ENCODE results near the gene HK2. TPM values are rescaled to one million over a fixed set of nuclear protein-coding genes. Genes with fewer than 3 reads are reported as not detected.

The HK2 gene
- total RNA-seq, 6 experiments from 2014 or later = 0.48 to 23.0 (median 0.87) TPM

GRCh38 chr2:74816540-74817303 lies 17.2 kb upstream of the HK2 start:
- WGBS (ENCODE audit: insufficient coverage, low coverage, low lambda C conversion rate, missing lambda C conversion rate) = 18% methylated on average over 6 of the region's 7 CpGs
- Histone ChIP-seq H3K4me3 (no peak overlapping the region), H3K9me3 (no peaks in the 10 kb centered on the region), H3K4me1 (no peaks in the 10 kb centered on the region), H3K36me3 (no peaks in the 10 kb centered on the region), H3K27me3 (no peaks in the 10 kb centered on the region), H3K27ac (peak overlapping the region in 2 of 3 donors; percentile 18 to 55)
- ATAC-seq = peak; percentile 22 to 46 (median 25)
- DNase-seq = no peak
- intact Hi-C loops (cut with DNase I) = no loop called here
- TF ChIP-seq CTCF (IDR thresholded peaks at IDR 0.05) = no peak
- TF ChIP-seq POLR2A (IDR thresholded peaks at IDR 0.05) = no peak

- DNase-seq (no peak), ATAC-seq (peak in 3 of 4 donors; percentile 35 to 47 (median 44))
- no peak for TF ChIP-seq CTCF (IDR thresholded peaks at IDR 0.05)
- TF ChIP-seq POLR2A (IDR thresholded peaks at IDR 0.05) = no peak
- H3K27ac ChIP-seq = no peak overlapping the region
- H3K36me3 ChIP-seq = no peaks in the 10 kb centered on the region
- H3K4me3 ChIP-seq = no peak overlapping the region
- no peaks in the 10 kb centered on the region for H3K9me3 ChIP-seq
- WGBS (ENCODE audit: insufficient coverage, low coverage, low lambda C conversion rate, missing lambda C conversion rate) = 67% methylated on average over 1 of the region's 1 CpG
- no peaks in the 10 kb centered on the region for H3K27me3 ChIP-seq
- intact Hi-C loops (cut with DNase I) = no loop called here
- no peaks in the 10 kb centered on the region for H3K4me1 ChIP-seq
Observed at GRCh38 chr2:74817304-74817675, 16.6 kb upstream of the HK2 start.

- no peaks in the 10 kb centered on the region for H3K9me3 ChIP-seq
- H3K27ac ChIP-seq = no peak overlapping the region
- no peak overlapping the region for H3K4me3 ChIP-seq
- intact Hi-C loops (cut with DNase I) = no loop called here
- TF ChIP-seq CTCF (IDR thresholded peaks at IDR 0.05) (no peak), POLR2A (IDR thresholded peaks at IDR 0.05) (no peak)
- H3K36me3 ChIP-seq = no peaks in the 10 kb centered on the region
- ATAC-seq = no peak
- DNase-seq = no peak
- no peaks in the 10 kb centered on the region for H3K27me3 ChIP-seq
- no peaks in the 10 kb centered on the region for H3K4me1 ChIP-seq
Observed at GRCh38 chr2:74819702-74820101, 14.2 kb upstream of the HK2 start.

DNA sequence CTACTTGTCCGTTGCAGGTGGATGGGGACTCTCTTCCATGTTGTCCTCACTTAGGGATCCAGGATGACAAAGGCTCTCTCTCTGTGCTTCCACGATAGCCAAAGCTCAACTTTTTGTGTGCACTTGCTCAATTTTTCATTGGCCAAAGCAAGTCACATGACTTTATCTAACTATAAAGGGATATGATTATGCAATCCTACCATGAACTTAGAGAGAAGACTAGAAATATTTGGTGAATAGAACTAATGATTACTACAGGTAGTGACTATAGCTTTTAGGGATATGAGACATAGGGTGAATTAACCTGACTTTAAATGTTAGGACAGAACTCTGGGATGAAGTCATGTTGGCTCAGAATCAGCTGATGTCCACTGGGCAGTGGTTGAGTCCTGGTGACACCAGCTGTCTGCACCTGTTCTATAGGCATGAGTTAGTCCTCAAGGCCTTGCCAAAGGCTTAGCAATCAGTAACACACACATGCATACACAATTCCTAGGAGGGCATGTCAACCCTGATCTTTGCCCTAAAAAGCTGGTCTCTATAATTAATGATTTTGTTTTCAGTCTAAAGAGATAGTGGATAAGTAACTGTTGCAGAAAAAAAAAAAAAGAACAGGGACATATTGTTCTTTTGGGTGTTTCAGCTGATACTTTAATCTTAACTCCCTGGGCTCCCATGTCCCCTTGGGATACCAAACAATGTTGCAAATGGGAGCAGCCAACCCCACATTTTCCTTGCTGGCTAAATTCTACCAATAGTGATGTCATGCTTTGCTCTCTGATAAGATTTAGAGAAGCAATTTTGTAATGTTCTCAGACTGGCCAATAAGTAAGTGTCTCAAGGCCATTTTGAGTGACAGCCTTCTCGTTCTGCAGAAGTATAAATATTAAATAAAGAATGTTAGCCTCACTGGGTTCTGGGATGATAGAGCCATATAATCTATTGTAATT lies 12.5 kb upstream of the HK2 start:
- TF ChIP-seq CTCF (IDR thresholded peaks at IDR 0.05) = no peak
- TF ChIP-seq POLR2A (IDR thresholded peaks at IDR 0.05) = no peak
- Histone ChIP-seq H3K36me3 (no peaks in the 10 kb centered on the region), H3K27me3 (no peaks in the 10 kb centered on the region), H3K4me3 (no peak overlapping the region), H3K27ac (no peak overlapping the region), H3K9me3 (no peaks in the 10 kb centered on the region), H3K4me1 (no peaks in the 10 kb centered on the region)
- DNase-seq = peak in 1 of 3 donors; percentile 9
- no peak for ATAC-seq
- WGBS (ENCODE audit: insufficient coverage, low coverage, low lambda C conversion rate, missing lambda C conversion rate) = 70% methylated on average over 3 of the region's 3 CpGs
- intact Hi-C loops (cut with DNase I) = no loop called here

All from right lobe of liver (tissue), 6 donors.